Loucy (cell line): ENCODE results near the gene GPC5.

ENCODE experiments used
- H2AFZ ChIP-seq: fragments of 200-600 bp; sonication (generic); 2 replicates; pipeline ENCODE4 v1.6.0; 2016; ENCODE audit warnings: antibody characterized with exemption, mild to moderate bottlenecking, low read length, moderate library complexity
- H3F3A ChIP-seq: fragments of 200-600 bp; 2 replicates; pipeline ENCODE4 v1.6.0; 2016; ENCODE audit warnings: antibody characterized with exemption, low read depth, mild to moderate bottlenecking
- H3K27me3 ChIP-seq: fragments of 200-600 bp; sonication (generic); 2 replicates; pipeline ENCODE4 v1.6.1; 2014; ENCODE audit warnings: low read length, mild to moderate bottlenecking; ENCODE audit not compliant: insufficient read depth, poor library complexity, severe bottlenecking
- H3K36me3 ChIP-seq: fragments of 200-600 bp; sonication (generic); 2 replicates; pipeline ENCODE4 v1.6.1; 2016; ENCODE audit warnings: low read length; ENCODE audit not compliant: insufficient read depth
- H3K4me1 ChIP-seq: fragments of 200-600 bp; sonication (generic); 2 replicates; pipeline ENCODE4 v1.5.1; 2014; ENCODE audit warnings: low read length, mild to moderate bottlenecking; ENCODE audit not compliant: insufficient read depth, poor library complexity, severe bottlenecking
- H3K4me2 ChIP-seq: fragments of 200-600 bp; sonication (generic); 2 replicates; pipeline ENCODE4 v1.6.0; 2014; ENCODE audit warnings: antibody characterized with exemption, low read length, low read depth, mild to moderate bottlenecking; ENCODE audit not compliant: poor library complexity, severe bottlenecking
- H3K4me3 ChIP-seq: fragments of 200-600 bp; sonication (generic); 2 replicates; pipeline ENCODE4 v1.5.1; 2014; ENCODE audit warnings: low read length, mild to moderate bottlenecking, mixed read lengths; ENCODE audit not compliant: poor library complexity, severe bottlenecking
- H3K79me2 ChIP-seq: fragments of 200-600 bp; sonication (generic); 2 replicates; pipeline ENCODE4 v1.6.1; 2014; ENCODE audit warnings: low read length; ENCODE audit not compliant: insufficient read depth
- H3K9ac ChIP-seq: fragments of 200-600 bp; sonication (generic); 2 replicates; pipeline ENCODE4 v1.6.0; 2014; ENCODE audit warnings: mild to moderate bottlenecking, low read depth, low read length, moderate library complexity; ENCODE audit not compliant: poor library complexity, severe bottlenecking
- H3K9me2 ChIP-seq: fragments of 200-600 bp; sonication (generic); replicated peaks from 2 replicates; pipeline ENCODE4 v1.6.1; 2016; ENCODE audit warnings: low read depth, low read length, mixed read lengths
- H3K9me3 ChIP-seq: fragments of 200-600 bp; sonication (generic); 2 replicates; pipeline ENCODE4 v1.6.1; 2014; ENCODE audit warnings: mild to moderate bottlenecking, antibody characterized with exemption, low read length, low read depth; ENCODE audit not compliant: insufficient read depth
- H4K20me1 ChIP-seq: fragments of 200-600 bp; sonication (generic); 2 replicates; pipeline ENCODE4 v1.6.0; 2014; ENCODE audit warnings: antibody characterized with exemption, low read length, mild to moderate bottlenecking; ENCODE audit not compliant: insufficient read depth, poor library complexity, severe bottlenecking
- CTCF ChIP-seq: fragments of 200-600 bp; sonication (generic); conservative IDR thresholded peaks from 2 replicates; pipeline ENCODE4 v1.5.1; 2014; ENCODE audit warnings: mild to moderate bottlenecking, antibody characterized with exemption, low read length
- EZH2phosphoT487 ChIP-seq: fragments of 200-600 bp; IDR thresholded peaks from 2 replicates; pipeline ENCODE4 v1.6.1; 2018; ENCODE audit warnings: antibody characterized with exemption, mild to moderate bottlenecking, moderate library complexity, borderline replicate concordance

The GPC5 gene

GRCh38 chr13:91398413-91399188 is at the start of gene GPC5:
TSS of gene GPC5 (plus strand) at chr13:91398621.
- Histone ChIP-seq H4K20me1 (no peaks in the 10 kb centered on the region), H3K9me2 (no peaks in the 10 kb centered on the region), H3K79me2 (no peaks in the 10 kb centered on the region), H3K4me2 (peak within 1 kb of the TSS; percentile 48), H3K9ac (no peak within 1 kb of the TSS), H3K4me1 (no peaks in the 10 kb centered on the region), H3K9me3 (no peaks in the 10 kb centered on the region), H3K27me3 (no peaks in the 10 kb centered on the region), H3F3A (no peaks in the 10 kb centered on the region), H2AFZ (peak within 1 kb of the TSS; percentile 49; the same call in 1 of the 2 replicates), H3K4me3 (peak within 1 kb of the TSS; percentile 49), H3K36me3 (no peaks in the 10 kb centered on the region)
- TF ChIP-seq CTCF (no peak), EZH2phosphoT487 (no peak)

GRCh38 chr13:91348906-91349435 is 49.5 kb upstream of the GPC5 start:
- Histone ChIP-seq H3K9ac (peak overlapping the region; percentile 87), H3K4me2 (peak overlapping the region; percentile 97), H3K4me1 (peaks cover 39% of the 10 kb centered on the region), H3K9me2 (no peaks in the 10 kb centered on the region), H4K20me1 (peaks cover 50% of the 10 kb centered on the region), H3K27me3 (peaks cover 35% of the 10 kb centered on the region), H3F3A (no peaks in the 10 kb centered on the region), H3K4me3 (peak overlapping the region; percentile 87), H3K36me3 (peaks cover 47% of the 10 kb centered on the region), H3K9me3 (no peaks in the 10 kb centered on the region), H3K79me2 (peaks cover 62% of the 10 kb centered on the region), H2AFZ (no peak overlapping the region)
- peak; percentile 69 for TF ChIP-seq CTCF
- no peak for TF ChIP-seq EZH2phosphoT487

- Histone ChIP-seq H3K4me2 (peak overlapping the region; percentile 97), H3F3A (no peaks in the 10 kb centered on the region), H3K9me3 (no peaks in the 10 kb centered on the region), H3K36me3 (peaks cover 60% of the 10 kb centered on the region), H3K4me3 (peak overlapping the region; percentile 87), H2AFZ (no peak overlapping the region), H3K27me3 (peaks cover 22% of the 10 kb centered on the region), H3K9me2 (no peaks in the 10 kb centered on the region), H3K79me2 (peaks cover 75% of the 10 kb centered on the region), H4K20me1 (peaks cover 63% of the 10 kb centered on the region), H3K9ac (peak overlapping the region; percentile 87), H3K4me1 (peaks cover 45% of the 10 kb centered on the region)
- TF ChIP-seq CTCF (no peak), EZH2phosphoT487 (no peak)
Measured at GRCh38 chr13:91349992-91350911, 48.2 kb upstream of the GPC5 start.
